K562 (cell line): ENCODE data around the gene ATRIP. TPM values are rescaled to one million over a fixed set of nuclear protein-coding genes. Genes with fewer than 3 reads are reported as not detected.

Experiments used
- ATAC-seq: fragments of 200-7000 bp; cut with Tn5 transposase; 3 replicates; pipeline ENCODE4 v1.9.1; 2020; ENCODE audit warnings: moderate library complexity
- BruUV-seq: library from RNA; stranded (reverse); fragments of 400-500 nt; replicated peaks from 2 replicates; lab custom pipeline; 2021; lab: Mats Ljungman, UMichigan
- CTCF ChIA-PET: fragments of 300-600 bp; formaldehyde crosslinking; extraction: SDS; loops from one replicate; lab custom pipeline; 2021; ENCODE audit warnings: low intra/inter-chr PET ratio; lab: Yijun Ruan, JAX
- POLR2A ChIA-PET: fragments of 300-600, 350-650 bp; sonication (Branson Sonifier 250); formaldehyde crosslinking; extraction: SDS; loops from one replicate; lab custom pipeline; 2021; ENCODE audit warnings: antibody characterized with exemption, inconsistent platforms; lab: Yijun Ruan, JAX
- DNase-seq, 4 experiments: peaks; one replicate each; pipeline versions ENCODE4 v3.0.0 to v3.0.0-alpha.2; 2011 to 2018; ENCODE audit warnings: low spot score in 3 of 4, mixed read lengths in 3 of 4; ENCODE audit errors: extremely low read depth in 1 of 4
- FAIRE-seq: peaks from 2 replicates; lab custom pipeline; 2011; peaks lifted over from hg19 to GRCh38; lab: Jason Lieb, UNC
- H2AFZ ChIP-seq: 2 replicates; pipeline ENCODE4 v1.6.0; 2011; ENCODE audit warnings: low read depth, low read length, control low read depth, inconsistent platforms
- H3K27ac ChIP-seq: fragments of 200-600 bp; 3 replicates; pipeline ENCODE4 v1.8.0; 2011; ENCODE audit warnings: low read depth, mild to moderate bottlenecking, control low read depth, inconsistent platforms, low read length, moderate library complexity, mixed read lengths; ENCODE audit errors: extremely low read depth
- H3K27me3 ChIP-seq, 2 experiments: fragments of 300-600 bp in 1 of 2; 2 replicates in 1 of 2; 3 replicates in 1 of 2; pipeline versions ENCODE4 v1.6.0 to v1.8.0; 2011; ENCODE audit warnings: inconsistent platforms in 2 of 2, low read length in 2 of 2, mild to moderate bottlenecking in 1 of 2, mixed read lengths in 1 of 2, moderate library complexity in 1 of 2; ENCODE audit not compliant: control insufficient read depth in 2 of 2, insufficient read depth in 2 of 2
- H3K36me3 ChIP-seq: fragments of 300-600 bp; 3 replicates; pipeline ENCODE4 v1.8.0; 2011; ENCODE audit warnings: mild to moderate bottlenecking, low read length, inconsistent platforms; ENCODE audit not compliant: control insufficient read depth, insufficient read depth
- H3K4me1 ChIP-seq, 2 experiments: fragments of 200-600 bp in 1 of 2; replicated peaks in 1 of 2; 2 replicates in 1 of 2; 3 replicates in 1 of 2; pipeline versions ENCODE4 v1.5.1 to v1.8.0; 2011; ENCODE audit warnings: inconsistent platforms in 2 of 2, low read length in 2 of 2, mild to moderate bottlenecking in 1 of 2, mixed read lengths in 1 of 2, moderate library complexity in 1 of 2; ENCODE audit not compliant: control insufficient read depth in 2 of 2, insufficient read depth in 2 of 2
- H3K4me2 ChIP-seq: 2 replicates; pipeline ENCODE4 v1.6.1; 2011; ENCODE audit warnings: low read length, control low read depth, inconsistent platforms, mixed read lengths; ENCODE audit not compliant: insufficient read depth
- H3K4me3 ChIP-seq: fragments of 200-600 bp; sonication (generic), shearing (Covaris generic); 2 replicates; pipeline ENCODE4 v1.5.1; 2016; ENCODE audit warnings: control low read depth, inconsistent platforms
- H3K79me2 ChIP-seq: fragments of 200-600 bp; 3 replicates; pipeline ENCODE4 v1.8.0; 2011; ENCODE audit warnings: low read length, inconsistent platforms; ENCODE audit not compliant: control insufficient read depth, insufficient read depth
- H3K9ac ChIP-seq, 2 experiments: 2 replicates each; pipeline versions ENCODE4 v1.6.0 to v1.6.1; 2011; ENCODE audit warnings: low read depth in 2 of 2, low read length in 2 of 2, control low read depth in 1 of 2, inconsistent platforms in 1 of 2, mild to moderate bottlenecking in 1 of 2, mixed read lengths in 1 of 2; ENCODE audit not compliant: insufficient read depth in 1 of 2
- H3K9me1 ChIP-seq: one replicate; pipeline ENCODE4 v1.6.0; 2011; ENCODE audit warnings: inconsistent platforms, mild to moderate bottlenecking, low read length, moderate library complexity; ENCODE audit not compliant: control insufficient read depth, insufficient read depth
- H3K9me3 ChIP-seq: replicated peaks from 2 replicates; pipeline ENCODE4 v1.5.1; 2011; ENCODE audit warnings: low read depth, low read length, inconsistent platforms; ENCODE audit not compliant: control insufficient read depth, insufficient read depth
- H4K20me1 ChIP-seq: replicated peaks from 2 replicates; pipeline ENCODE4 v1.6.1; 2011; ENCODE audit warnings: low read length, inconsistent platforms, mixed read lengths; ENCODE audit not compliant: control insufficient read depth, insufficient read depth
- ATF7 ChIP-seq: fragments of 450-650 bp; IDR thresholded peaks from 2 replicates; pipeline ENCODE4 v1.7.1; 2014; ENCODE audit warnings: mild to moderate bottlenecking, moderate library complexity
- CEBPB ChIP-seq: fragments of 450-650 bp; IDR thresholded peaks from 2 replicates; pipeline ENCODE4 v1.6.1; 2016; ENCODE audit warnings: missing genetic modification characterization, missing compliant biosample characterization
- LCOR ChIP-seq: sonication (generic); formaldehyde crosslinking; IDR thresholded peaks from 2 replicates; pipeline ENCODE4 v1.8.0; 2022; ENCODE audit warnings: mild to moderate bottlenecking, missing genetic modification reagents
- MBD2 ChIP-seq: sonication (generic); IDR thresholded peaks from 2 replicates; pipeline ENCODE4 v1.6.1; 2016; ENCODE audit warnings: low read depth, borderline replicate concordance
- MEF2A ChIP-seq: IDR thresholded peaks from 2 replicates; pipeline ENCODE4 v1.6.1; 2011; ENCODE audit warnings: low read depth, mild to moderate bottlenecking, low read length, moderate library complexity; ENCODE audit not compliant: control insufficient read depth
- NFXL1 ChIP-seq: fragments of 450-650 bp; formaldehyde crosslinking; IDR thresholded peaks from 2 replicates; pipeline ENCODE4 v1.4.0; 2021; ENCODE audit warnings: mild to moderate bottlenecking
- NKRF ChIP-seq: fragments of 450-650 bp; IDR thresholded peaks from 2 replicates; pipeline ENCODE4 v1.6.1; 2016; ENCODE audit warnings: borderline replicate concordance
- RBBP5 ChIP-seq: fragments of 200-600 bp; sonication (generic); IDR thresholded peaks from 2 replicates; pipeline ENCODE4 v1.6.1; 2012; ENCODE audit warnings: borderline replicate concordance, mild to moderate bottlenecking, low read length, control low read depth, inconsistent platforms; ENCODE audit not compliant: insufficient read depth, poor library complexity, severe bottlenecking
- ZFP1 ChIP-seq: fragments of 450-650 bp; formaldehyde crosslinking; IDR thresholded peaks from 2 replicates; pipeline ENCODE4 v1.4.0; 2020; ENCODE audit warnings: mild to moderate bottlenecking, mixed read lengths
- ZNF253 ChIP-seq: fragments of 250-450 bp; sonication (Bioruptor Pico); conservative IDR thresholded peaks from 2 replicates; pipeline ENCODE4 v1.6.1; 2021; ENCODE audit warnings: mild to moderate bottlenecking
- ZNF263 ChIP-seq: sonication (generic); formaldehyde crosslinking; IDR thresholded peaks from 2 replicates; pipeline ENCODE4 v1.8.0; 2022; ENCODE audit warnings: mild to moderate bottlenecking, missing genetic modification reagents, borderline replicate concordance
- WGBS: fragments of 100-300 bp; shearing (Covaris generic); methylation state at CpG from one replicate; pipeline ENCODE4 v1.1.6; 2016; ENCODE audit warnings: low coverage, mixed read lengths; ENCODE audit not compliant: insufficient coverage; ENCODE audit errors: missing lambda C conversion rate; 5-methylcytosine and 5-hydroxymethylcytosine counted together
- in situ Hi-C: fragments of 300-500 bp; cut with MboI; formaldehyde crosslinking; loops from 4 replicates; pipeline ENCODE4 v1.15.0; 2018; ENCODE audit warnings: inconsistent platforms, mixed read lengths
- intact Hi-C: fragments of 100-400 bp; cut with micrococcal nuclease; formaldehyde crosslinking; loops from 2 replicates; pipeline ENCODE4 v1.14.2; 2022
- polyA plus RNA-seq, 8 experiments: library from polyadenylated mRNA; depleted of rRNA in 4 of 8; stranded (reverse) in 5 of 8; unstranded in 3 of 8; fragments of >200 nt; fragmentation: Nextera tagmentation in 2 of 8; fragmentation: Illumina TruSeq in 1 of 8; extraction: Ambion mirVana in 2 of 8; extraction: Trizol in 1 of 8; gene quantifications; 2 replicates each; pipeline versions ENCODE4 v1.2.1 to v1.2.3, GENCODE V29; 2011 to 2014; ENCODE audit warnings: inconsistent platforms in 1 of 8, missing spikeins in 1 of 8
- total RNA-seq, 7 experiments: library from RNA; depleted of rRNA in 6 of 7; stranded (reverse); fragments of >200 nt in 6 of 7; fragmentation: Illumina TruSeq in 2 of 7; extraction: Trizol in 2 of 7; gene quantifications; 2 replicates each; pipeline versions ENCODE4 v1.2.1 to v1.2.3, GENCODE V29; 2011 to 2021; ENCODE audit warnings: low replicate concordance in 1 of 7

Gene ATRIP
- total and polyA plus RNA-seq, 9 of the 15 experiments (the other 6 are each of a cell fraction or from before 2014, with no cell fraction given): 1.7 to 15.7 (median 10.5) TPM

DNA sequence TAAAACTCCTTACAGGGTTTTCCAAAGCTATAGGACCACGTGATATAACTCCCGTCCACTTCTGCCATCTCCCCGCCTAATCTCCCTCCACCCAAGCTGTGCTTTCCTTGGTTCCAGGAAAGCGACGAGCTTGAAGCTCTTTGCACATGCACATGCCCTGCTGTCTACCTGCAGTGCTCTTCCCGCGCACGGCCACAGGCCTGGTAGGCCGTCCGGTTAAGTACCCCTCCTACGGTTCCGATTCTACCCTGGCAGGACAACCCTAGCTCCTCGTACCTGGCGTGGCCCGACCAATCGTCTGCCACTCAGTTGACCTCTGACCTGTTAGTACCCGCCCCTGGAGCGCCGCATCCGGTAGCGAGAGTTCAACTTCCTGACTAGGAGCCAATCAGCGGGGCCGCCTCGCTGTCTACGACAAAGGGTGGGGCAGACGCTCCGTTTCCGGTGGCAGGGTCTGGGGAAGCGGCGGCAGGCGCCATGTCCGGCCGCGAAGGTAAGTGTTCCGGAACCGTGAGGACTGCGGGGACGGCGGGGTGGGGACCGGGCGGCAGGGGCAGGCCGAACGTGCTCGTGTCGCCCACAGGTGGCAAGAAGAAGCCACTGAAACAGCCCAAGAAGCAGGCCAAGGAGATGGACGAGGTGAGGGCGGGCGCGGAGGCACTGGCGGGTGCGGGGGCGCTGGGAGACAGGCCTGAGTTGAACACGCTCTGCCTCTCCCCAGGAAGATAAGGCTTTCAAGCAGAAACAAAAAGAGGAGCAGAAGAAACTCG lies 6.5 kb upstream of the ATRIP start, which contains the start of the genes CCDC51 and TMA7 (continued):
- TF ChIP-seq ZNF253 (CRISPR knock-in tag): no peak
- TF ChIP-seq MEF2A: no peak
- no peak for TF ChIP-seq CEBPB (tag)
- TF ChIP-seq MBD2: peak; percentile 89

DNA sequence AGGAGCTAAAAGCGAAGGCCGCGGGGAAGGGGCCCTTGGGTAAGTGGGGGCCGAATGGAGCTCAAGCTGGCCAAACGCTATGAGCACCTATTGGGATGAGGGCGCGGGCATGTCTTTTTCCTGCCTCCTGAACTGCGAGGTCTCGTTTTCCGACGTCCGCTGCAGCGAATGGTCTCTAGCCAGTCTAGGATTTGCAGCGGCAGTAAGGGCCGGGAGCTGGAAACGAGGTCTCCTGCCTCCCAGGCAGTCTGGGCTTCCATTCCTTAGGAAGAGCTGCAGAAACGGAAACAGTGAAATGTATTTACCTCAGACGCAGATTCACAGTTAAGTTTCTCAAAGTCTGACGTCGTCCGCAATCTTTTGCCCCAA lies 6.0 kb upstream of the ATRIP start:
- ChIA-PET POLR2A (interaction anchor here (1.2 to 1.6 kb wide), 2 partner anchors 167 to 199 kb away, joined by 3 to 4 read pairs; no protein-coding TSS in a partner anchor), CTCF (interaction anchor here (1.3 kb wide), 1 partner anchor 168 kb away, joined by 4 read pairs; no protein-coding TSS in a partner anchor)
- FAIRE-seq: no peak
- Histone ChIP-seq H3K79me2 (peaks cover 39% of the 10 kb centered on the region), H3K27me3 (no peaks in the 10 kb centered on the region; a peak in 1 of 5 replicates), H3K9me3 (no peaks in the 10 kb centered on the region), H3K9ac (peak overlapping the region; percentile 91 to 94), H3K4me3 (peak overlapping the region; percentile 89), H3K4me2 (peak overlapping the region; percentile 96), H3K9me1 (peaks cover 6% of the 10 kb centered on the region), H3K4me1 (peaks cover 9% of the 10 kb centered on the region in 2 experiments; a peak in 3 of 5 replicates), H3K36me3 (peaks cover 27% of the 10 kb centered on the region; the same call in 2 of the 3 replicates), H3K27ac (peak overlapping the region; percentile 79), H4K20me1 (no peaks in the 10 kb centered on the region), H2AFZ (no peak overlapping the region)
- BruUV-seq: TSS peak; percentile 72
- DNase-seq: no peak
- 0% methylated on average over 20 of the region's 21 CpGs for WGBS
- peak; percentile 12 for ATAC-seq
- in situ Hi-C loops (no loop called here), intact Hi-C loops (no loop called here)
- TF ChIP-seq LCOR (CRISPR knock-in tag) (0 out of 2 replicates have a peak, but pooled peaks have one; percentile 29), ATF7 (no peak), NFXL1 (no peak), ZNF263 (0 out of 2 replicates have a peak, but pooled peaks have one; percentile 4), ZFP1 (CRISPR knock-in tag) (no peak), NKRF (0 out of 2 replicates have a peak, but pooled peaks have one; percentile 9), RBBP5 (peak; percentile 11)
